ENCODE data around the gene GCNT4.

GCNT4 gene

GRCh38 chr5:75017971-75018370 lies 34.4 kb downstream of the GCNT4 start:
- peaks cover 2% of the 10 kb centered on the region for H3K4me1 ChIP-seq (ENCODE audit: control insufficient read depth, insufficient read depth, low read depth, low read length)
- no peaks in the 10 kb centered on the region for H3K27me3 ChIP-seq (ENCODE audit: control insufficient read depth in 1 of 2, insufficient read depth in 1 of 2, low read length in 2 of 2)
- no peak overlapping the region for H4K8ac ChIP-seq (ENCODE audit: low read length)
- no peak overlapping the region for H2AK5ac ChIP-seq (ENCODE audit: low read length, severe bottlenecking)
- 86% methylated on average over 5 of the region's 5 CpGs for WGBS
- H3K36me3 ChIP-seq (ENCODE audit: control insufficient read depth in 1 of 2, insufficient read depth in 2 of 2, low read depth in 1 of 2, low read length in 2 of 2), result no peaks in the 10 kb centered on the region
- DNase-seq, result no peak
- H2BK5ac ChIP-seq (ENCODE audit: low read depth, low read length, poor library complexity, severe bottlenecking), result no peak overlapping the region
- H2BK15ac ChIP-seq (ENCODE audit: low read depth, poor library complexity, severe bottlenecking), result no peak overlapping the region
- no peaks in the 10 kb centered on the region for H3K79me1 ChIP-seq (replicated peaks; ENCODE audit: low read length, poor library complexity, severe bottlenecking)
- H3K18ac ChIP-seq (ENCODE audit: low read depth in 1 of 2, low read length in 2 of 2), result no peak overlapping the region
- no peak overlapping the region for H2AFZ ChIP-seq (ENCODE audit: low read depth, low read length)
- H3K23ac ChIP-seq (ENCODE audit: low read length in 2 of 2), result no peak overlapping the region
- no peak overlapping the region for H3K4me2 ChIP-seq (ENCODE audit: low read length, poor library complexity, severe bottlenecking)
- no peak overlapping the region for H2BK12ac ChIP-seq (ENCODE audit: low read length in 2 of 2)
- H2BK120ac ChIP-seq (ENCODE audit: low read depth, low read length), result no peak overlapping the region
- H3K4ac ChIP-seq (ENCODE audit: low read depth in 1 of 2, low read length in 2 of 2), result no peak overlapping the region
- H3K14ac ChIP-seq (ENCODE audit: low read length in 2 of 2), result no peak overlapping the region
- H3K9ac ChIP-seq (ENCODE audit: low read length), result no peak overlapping the region
- no peak overlapping the region for H3K27ac ChIP-seq (ENCODE audit: low read length, poor library complexity, severe bottlenecking)
- no peaks in the 10 kb centered on the region for H3K9me3 ChIP-seq (ENCODE audit: control insufficient read depth, low read length)
- H3K4me3 ChIP-seq (ENCODE audit: insufficient read depth in 1 of 2, low read depth in 1 of 2, low read length in 2 of 2), result no peak overlapping the region
- no peak overlapping the region for H4K91ac ChIP-seq (ENCODE audit: low read length)

- Histone ChIP-seq H3K4me2 (ENCODE audit: low read length, poor library complexity, severe bottlenecking) (no peak overlapping the region), H3K18ac (ENCODE audit: low read depth in 1 of 2, low read length in 2 of 2) (no peak overlapping the region), H4K91ac (ENCODE audit: low read length) (no peak overlapping the region), H3K9me3 (ENCODE audit: control insufficient read depth, low read length) (no peaks in the 10 kb centered on the region), H3K36me3 (ENCODE audit: control insufficient read depth in 1 of 2, insufficient read depth in 2 of 2, low read depth in 1 of 2, low read length in 2 of 2) (no peaks in the 10 kb centered on the region), H3K4ac (ENCODE audit: low read depth in 1 of 2, low read length in 2 of 2) (no peak overlapping the region), H2BK120ac (ENCODE audit: low read depth, low read length) (no peak overlapping the region), H3K79me1 (replicated peaks; ENCODE audit: low read length, poor library complexity, severe bottlenecking) (no peaks in the 10 kb centered on the region), H3K4me3 (ENCODE audit: insufficient read depth in 1 of 2, low read depth in 1 of 2, low read length in 2 of 2) (no peak overlapping the region), H2BK15ac (ENCODE audit: low read depth, poor library complexity, severe bottlenecking) (no peak overlapping the region), H3K4me1 (ENCODE audit: control insufficient read depth, insufficient read depth, low read depth, low read length) (peaks cover 2% of the 10 kb centered on the region), H2BK5ac (ENCODE audit: low read depth, low read length, poor library complexity, severe bottlenecking) (no peak overlapping the region), H3K14ac (ENCODE audit: low read length in 2 of 2) (no peak overlapping the region), H2AK5ac (ENCODE audit: low read length, severe bottlenecking) (no peak overlapping the region), H2BK12ac (ENCODE audit: low read length in 2 of 2) (no peak overlapping the region), H3K27me3 (ENCODE audit: control insufficient read depth in 1 of 2, insufficient read depth in 1 of 2, low read length in 2 of 2) (no peaks in the 10 kb centered on the region), H2AFZ (ENCODE audit: low read depth, low read length) (no peak overlapping the region), H3K23ac (ENCODE audit: low read length in 2 of 2) (no peak overlapping the region), H4K8ac (ENCODE audit: low read length) (no peak overlapping the region), H3K9ac (ENCODE audit: low read length) (no peak overlapping the region), H3K27ac (ENCODE audit: low read length, poor library complexity, severe bottlenecking) (no peak overlapping the region)
- 80% methylated on average over 1 of the region's 3 CpGs for WGBS
- no peak for DNase-seq
These were observed 35.5 kb downstream of the GCNT4 start for GRCh38 chr5:75016896-75017295.

- Histone ChIP-seq H3K27me3 (ENCODE audit: control insufficient read depth in 1 of 2, insufficient read depth in 1 of 2, low read length in 2 of 2) (no peaks in the 10 kb centered on the region), H2AK5ac (ENCODE audit: low read length, severe bottlenecking) (no peak overlapping the region), H4K91ac (ENCODE audit: low read length) (no peak overlapping the region), H3K36me3 (ENCODE audit: control insufficient read depth in 1 of 2, insufficient read depth in 2 of 2, low read depth in 1 of 2, low read length in 2 of 2) (no peaks in the 10 kb centered on the region), H3K9ac (ENCODE audit: low read length) (no peak overlapping the region), H2BK15ac (ENCODE audit: low read depth, poor library complexity, severe bottlenecking) (no peak overlapping the region), H3K4me2 (ENCODE audit: low read length, poor library complexity, severe bottlenecking) (no peak overlapping the region), H3K4me1 (ENCODE audit: control insufficient read depth, insufficient read depth, low read depth, low read length) (peaks cover 2% of the 10 kb centered on the region), H2AFZ (ENCODE audit: low read depth, low read length) (no peak overlapping the region), H3K18ac (ENCODE audit: low read depth in 1 of 2, low read length in 2 of 2) (no peak overlapping the region), H3K9me3 (ENCODE audit: control insufficient read depth, low read length) (no peaks in the 10 kb centered on the region), H2BK120ac (ENCODE audit: low read depth, low read length) (no peak overlapping the region), H3K4me3 (ENCODE audit: insufficient read depth in 1 of 2, low read depth in 1 of 2, low read length in 2 of 2) (no peak overlapping the region), H3K27ac (ENCODE audit: low read length, poor library complexity, severe bottlenecking) (no peak overlapping the region), H3K23ac (ENCODE audit: low read length in 2 of 2) (no peak overlapping the region), H3K79me1 (replicated peaks; ENCODE audit: low read length, poor library complexity, severe bottlenecking) (no peaks in the 10 kb centered on the region), H3K4ac (ENCODE audit: low read depth in 1 of 2, low read length in 2 of 2) (no peak overlapping the region), H3K14ac (ENCODE audit: low read length in 2 of 2) (no peak overlapping the region), H2BK5ac (ENCODE audit: low read depth, low read length, poor library complexity, severe bottlenecking) (no peak overlapping the region), H2BK12ac (ENCODE audit: low read length in 2 of 2) (no peak overlapping the region), H4K8ac (ENCODE audit: low read length) (no peak overlapping the region)
- 80% methylated on average over 1 of the region's 1 CpG for WGBS
- DNase-seq, result no peak
These were observed 39.6 kb downstream of the GCNT4 start for GRCh38 chr5:75012748-75013147.

- no peaks in the 10 kb centered on the region for H3K27me3 ChIP-seq (ENCODE audit: control insufficient read depth in 1 of 2, insufficient read depth in 1 of 2, low read length in 2 of 2)
These were observed 41.5 kb downstream of the GCNT4 start for GRCh38 chr5:75010838-75011237.

More at GRCh38 chr5:75010838-75011237, 41.5 kb downstream of the GCNT4 start:
- no peak overlapping the region for H3K18ac ChIP-seq (ENCODE audit: low read depth in 1 of 2, low read length in 2 of 2)
- no peak overlapping the region for H4K8ac ChIP-seq (ENCODE audit: low read length)
- H2BK120ac ChIP-seq (ENCODE audit: low read depth, low read length), result no peak overlapping the region
- no peaks in the 10 kb centered on the region for H3K79me1 ChIP-seq (replicated peaks; ENCODE audit: low read length, poor library complexity, severe bottlenecking)
- H2BK15ac ChIP-seq (ENCODE audit: low read depth, poor library complexity, severe bottlenecking), result no peak overlapping the region
- H3K23ac ChIP-seq (ENCODE audit: low read length in 2 of 2), result no peak overlapping the region
- H3K4me2 ChIP-seq (ENCODE audit: low read length, poor library complexity, severe bottlenecking), result no peak overlapping the region
- H2AFZ ChIP-seq (ENCODE audit: low read depth, low read length), result no peak overlapping the region
- H3K9ac ChIP-seq (ENCODE audit: low read length), result no peak overlapping the region
- H2BK5ac ChIP-seq (ENCODE audit: low read depth, low read length, poor library complexity, severe bottlenecking), result no peak overlapping the region
- H3K4me1 ChIP-seq (ENCODE audit: control insufficient read depth, insufficient read depth, low read depth, low read length), result peaks cover 4% of the 10 kb centered on the region
- no peak overlapping the region for H3K4ac ChIP-seq (ENCODE audit: low read depth in 1 of 2, low read length in 2 of 2)
- DNase-seq, result no peak
- peaks cover 3% of the 10 kb centered on the region for H3K9me3 ChIP-seq (ENCODE audit: control insufficient read depth, low read length)
- no peak overlapping the region for H2BK12ac ChIP-seq (ENCODE audit: low read length in 2 of 2)
- H2AK5ac ChIP-seq (ENCODE audit: low read length, severe bottlenecking), result no peak overlapping the region
- no peak overlapping the region for H3K14ac ChIP-seq (ENCODE audit: low read length in 2 of 2)
- no peaks in the 10 kb centered on the region for H3K36me3 ChIP-seq (ENCODE audit: control insufficient read depth in 1 of 2, insufficient read depth in 2 of 2, low read depth in 1 of 2, low read length in 2 of 2)
- H4K91ac ChIP-seq (ENCODE audit: low read length), result no peak overlapping the region
- no peak overlapping the region for H3K27ac ChIP-seq (ENCODE audit: low read length, poor library complexity, severe bottlenecking)
- H3K4me3 ChIP-seq (ENCODE audit: insufficient read depth in 1 of 2, low read depth in 1 of 2, low read length in 2 of 2), result no peak overlapping the region

Measured in mesenchymal stem cell (in vitro differentiated cells and primary cell).